ENCODE measurements around the gene MTO1. TPM values are rescaled to one million over a fixed set of nuclear protein-coding genes. Genes with fewer than 3 reads are reported as not detected.
"Not testable (repeated sequence)": the region's sequence is repeated elsewhere in the genome, so short reads cannot be mapped to it uniquely, and the experiment has no call there.

MTO1 gene
- total RNA-seq, 3 donors from 2014 or later: 30.4 to 35.8 (median 35.1) TPM

GRCh38 chr6:73476723-73477122, 15.2 kb downstream of the MTO1 start:
- peaks cover 6% of the 10 kb centered on the region for H3K4me1 Mint-ChIP-seq (ENCODE audit: low read depth)
- H3K4me3 Mint-ChIP-seq: no peak overlapping the region
- H3K27me3 Mint-ChIP-seq (ENCODE audit: low read depth): no peaks in the 10 kb centered on the region
- no peaks in the 10 kb centered on the region for H3K9me3 Mint-ChIP-seq
- H3K36me3 Mint-ChIP-seq (ENCODE audit: insufficient read depth): peaks cover 30% of the 10 kb centered on the region
- ATAC-seq: no peak
- DNase-seq: no peak

DNA sequence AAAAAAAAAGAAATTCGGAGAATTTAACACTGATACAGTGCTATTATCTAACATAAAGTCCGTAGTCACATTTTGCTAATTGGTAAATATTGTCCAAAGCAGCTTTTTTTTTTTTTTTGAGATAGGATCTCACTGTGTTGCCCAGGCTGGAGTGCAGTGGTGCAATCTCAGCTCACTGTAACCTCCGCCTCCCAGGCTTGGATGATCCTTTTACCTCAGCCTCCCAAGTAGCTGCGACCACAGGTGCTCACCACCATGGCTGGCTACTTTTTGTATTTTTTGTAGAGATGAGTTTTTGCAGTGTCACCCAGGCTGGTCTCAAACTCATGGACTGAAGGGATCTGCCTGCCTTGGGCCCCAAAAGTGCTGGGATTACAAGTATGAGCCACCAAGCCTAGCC, 15.9 kb downstream of the MTO1 start:
- ATAC-seq (no peak), DNase-seq (no peak)
- H3K9me3 Mint-ChIP-seq: no peaks in the 10 kb centered on the region
- peaks cover 27% of the 10 kb centered on the region for H3K36me3 Mint-ChIP-seq (ENCODE audit: insufficient read depth)
- no peak overlapping the region for H3K4me3 Mint-ChIP-seq
- no peaks in the 10 kb centered on the region for H3K27me3 Mint-ChIP-seq (ENCODE audit: low read depth)
- H3K4me1 Mint-ChIP-seq (ENCODE audit: low read depth): peaks cover under 1% of the 10 kb centered on the region

- peaks cover 36% of the 10 kb centered on the region for H3K36me3 Mint-ChIP-seq (ENCODE audit: insufficient read depth)
- H3K9me3 Mint-ChIP-seq: no peaks in the 10 kb centered on the region
- no peak overlapping the region for H3K4me3 Mint-ChIP-seq
- H3K4me1 Mint-ChIP-seq (ENCODE audit: low read depth): no peaks in the 10 kb centered on the region
- no peak for ATAC-seq
- H3K27me3 Mint-ChIP-seq (ENCODE audit: low read depth): no peaks in the 10 kb centered on the region
- no peak for DNase-seq
Measured at GRCh38 chr6:73481969-73482368, 20.4 kb downstream of the MTO1 start.

DNA sequence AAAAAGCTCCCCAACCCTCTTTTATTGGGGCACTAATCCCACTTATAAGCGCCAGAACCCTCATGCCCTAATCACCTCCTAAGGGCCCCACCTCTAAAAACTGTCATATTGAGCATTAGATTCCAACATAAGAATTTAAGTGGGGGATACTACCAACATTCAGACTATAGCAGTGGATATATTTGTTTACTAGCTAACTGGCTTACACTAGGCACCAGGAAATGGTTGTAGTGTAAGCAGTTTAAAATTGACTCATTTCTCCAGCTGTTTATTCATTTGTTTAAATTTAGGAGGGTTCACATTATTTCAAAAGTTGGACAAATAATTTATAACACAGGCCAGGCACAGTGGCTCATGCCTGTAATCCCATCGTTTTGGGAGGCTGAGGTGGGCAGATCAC, 22.9 kb downstream of the MTO1 start:
- no peaks in the 10 kb centered on the region for H3K27me3 Mint-ChIP-seq (ENCODE audit: low read depth)
- DNase-seq (no peak), ATAC-seq (no peak)
- H3K36me3 Mint-ChIP-seq (ENCODE audit: insufficient read depth): peaks cover 44% of the 10 kb centered on the region
- no peaks in the 10 kb centered on the region for H3K4me1 Mint-ChIP-seq (ENCODE audit: low read depth)
- no peaks in the 10 kb centered on the region for H3K9me3 Mint-ChIP-seq
- H3K4me3 Mint-ChIP-seq: no peak overlapping the region

DNA sequence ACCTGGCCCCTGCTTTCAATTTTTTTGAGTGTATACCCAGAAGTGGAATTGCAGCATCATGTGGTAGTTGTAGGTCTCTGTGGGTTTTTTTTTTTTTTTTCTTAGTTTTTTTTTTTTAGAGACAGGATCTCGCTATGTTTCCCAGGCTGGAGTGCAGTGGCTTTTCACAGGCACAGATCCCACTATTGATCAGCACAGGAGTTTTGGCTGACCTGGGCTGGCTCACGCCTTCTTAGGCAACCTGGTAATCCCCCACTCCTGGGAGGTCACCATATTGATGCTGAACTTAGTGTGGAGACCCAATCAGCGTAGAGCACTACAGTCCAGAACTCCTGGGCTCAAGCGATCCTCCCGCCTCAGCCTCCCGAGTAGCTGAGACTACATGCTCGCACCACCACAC, 25.9 kb downstream of the MTO1 start:
- Mint-ChIP-seq H3K27me3 (ENCODE audit: low read depth) (no peaks in the 10 kb centered on the region), H3K36me3 (ENCODE audit: insufficient read depth) (peaks cover 49% of the 10 kb centered on the region), H3K4me3 (no peak overlapping the region), H3K4me1 (ENCODE audit: low read depth) (no peaks in the 10 kb centered on the region), H3K9me3 (no peaks in the 10 kb centered on the region)
- ATAC-seq: no peak
- DNase-seq: no peak

DNA sequence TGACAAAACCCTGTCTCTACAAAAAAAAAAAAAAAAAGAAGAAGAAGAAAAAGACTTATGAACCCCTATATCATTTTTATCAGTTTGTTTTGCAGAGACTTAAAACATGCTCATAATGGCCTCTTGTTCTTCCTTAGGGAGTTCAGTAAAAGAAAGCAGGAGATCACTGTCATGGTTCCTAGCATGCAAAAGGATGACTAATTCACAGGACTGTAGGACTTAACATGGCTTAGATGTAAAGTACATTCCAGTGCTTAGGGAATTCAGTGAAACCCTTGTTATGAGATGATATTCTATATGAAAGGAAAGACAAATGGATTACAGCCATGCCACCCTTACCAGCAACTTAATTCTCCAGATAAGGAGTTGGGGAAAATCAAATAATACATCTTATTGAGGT, 29.8 kb downstream of the MTO1 start:
- Mint-ChIP-seq H3K27me3 (ENCODE audit: low read depth) (no peaks in the 10 kb centered on the region), H3K9me3 (no peaks in the 10 kb centered on the region), H3K4me1 (ENCODE audit: low read depth) (no peaks in the 10 kb centered on the region), H3K36me3 (ENCODE audit: insufficient read depth) (peaks cover 43% of the 10 kb centered on the region), H3K4me3 (no peak overlapping the region)
- ATAC-seq: no peak
- DNase-seq: no peak

DNA sequence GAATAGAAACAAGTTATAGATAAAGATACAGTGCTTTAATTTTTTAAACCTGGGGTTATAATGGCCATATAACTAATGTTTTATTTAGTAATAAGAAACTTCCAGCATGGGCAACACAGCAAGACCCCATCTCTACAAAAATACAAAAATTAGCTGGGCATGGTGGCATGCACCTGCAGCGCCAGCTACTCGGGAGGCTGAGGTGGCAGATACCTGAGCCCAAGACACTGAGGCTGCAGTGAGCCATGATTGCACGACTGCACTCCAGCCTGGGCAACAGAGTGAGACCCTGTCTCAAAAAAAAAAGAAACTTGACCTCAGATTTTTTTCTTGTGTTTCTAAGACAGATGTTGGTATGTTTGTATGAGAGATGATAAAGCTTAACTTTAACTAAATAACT, 36.4 kb downstream of the MTO1 start:
- DNase-seq (no peak), ATAC-seq (no peak)
- Mint-ChIP-seq H3K27me3 (ENCODE audit: low read depth) (no peaks in the 10 kb centered on the region), H3K9me3 (no peaks in the 10 kb centered on the region), H3K4me3 (no peak overlapping the region), H3K4me1 (ENCODE audit: low read depth) (no peaks in the 10 kb centered on the region), H3K36me3 (ENCODE audit: insufficient read depth) (peaks cover 18% of the 10 kb centered on the region)

- Mint-ChIP-seq H3K9me3 (no peaks in the 10 kb centered on the region), H3K27me3 (ENCODE audit: low read depth) (no peaks in the 10 kb centered on the region), H3K36me3 (ENCODE audit: insufficient read depth) (peaks cover 18% of the 10 kb centered on the region), H3K4me3 (no peak overlapping the region), H3K4me1 (ENCODE audit: low read depth) (no peaks in the 10 kb centered on the region)
- ATAC-seq (no peak), DNase-seq (no peak)
Measured at GRCh38 chr6:73503027-73503772, 41.7 kb downstream of the MTO1 start.

GRCh38 chr6:73504160-73504559, 42.6 kb downstream of the MTO1 start:
- H3K36me3 Mint-ChIP-seq (ENCODE audit: insufficient read depth): peaks cover 15% of the 10 kb centered on the region
- no peak for ATAC-seq
- no peaks in the 10 kb centered on the region for H3K9me3 Mint-ChIP-seq
- H3K27me3 Mint-ChIP-seq (ENCODE audit: low read depth): no peaks in the 10 kb centered on the region
- no peak overlapping the region for H3K4me3 Mint-ChIP-seq
- no peak for DNase-seq
- H3K4me1 Mint-ChIP-seq (ENCODE audit: low read depth): no peaks in the 10 kb centered on the region

DNA sequence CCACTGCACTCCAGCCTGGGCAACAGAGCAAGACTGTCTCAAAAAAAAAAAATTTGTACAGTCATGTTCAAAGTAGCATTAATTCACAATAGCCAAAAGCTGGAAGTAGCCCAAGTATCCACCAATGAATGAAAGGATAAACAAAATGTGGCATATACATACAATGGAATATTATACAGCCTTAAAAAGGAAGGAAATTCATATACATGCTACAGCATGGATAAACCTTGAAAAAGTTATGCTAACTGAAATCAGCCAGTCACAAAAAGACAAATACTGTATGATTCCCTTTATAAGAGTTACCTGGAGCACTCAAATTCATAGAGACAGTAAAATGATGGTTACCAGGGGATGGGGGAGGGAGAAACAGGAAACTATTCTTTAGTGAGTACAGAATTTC, 43.6 kb downstream of the MTO1 start:
- Mint-ChIP-seq H3K4me3 (no peak overlapping the region), H3K27me3 (ENCODE audit: low read depth) (no peaks in the 10 kb centered on the region), H3K36me3 (ENCODE audit: insufficient read depth) (peaks cover 13% of the 10 kb centered on the region), H3K4me1 (ENCODE audit: low read depth) (no peaks in the 10 kb centered on the region), H3K9me3 (no peaks in the 10 kb centered on the region)
- ATAC-seq (no peak), DNase-seq (no peak)

DNA sequence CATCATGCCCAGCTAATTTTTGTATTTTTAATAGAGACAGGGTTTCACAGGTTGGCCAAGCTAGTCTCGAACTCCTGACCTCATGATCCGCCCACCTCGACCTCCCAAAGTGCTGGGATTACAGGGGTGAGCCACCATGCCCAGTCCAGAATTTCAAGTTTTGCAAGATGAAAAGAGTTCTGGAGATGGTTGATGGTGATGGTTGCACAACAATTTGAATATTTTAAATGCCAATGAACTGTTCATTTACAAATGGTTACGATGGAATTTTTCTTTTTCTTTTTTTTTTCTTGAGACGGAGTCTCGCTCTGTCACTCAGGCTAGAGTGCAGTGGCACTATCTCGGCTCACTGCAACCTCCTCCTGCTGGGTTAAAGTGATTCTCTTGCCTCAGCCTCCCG, 44.2 kb downstream of the MTO1 start:
- not testable (repeated sequence) for H3K27me3 Mint-ChIP-seq (ENCODE audit: low read depth); H3K9me3 Mint-ChIP-seq; ATAC-seq; H3K4me3 Mint-ChIP-seq; H3K4me1 Mint-ChIP-seq (ENCODE audit: low read depth); DNase-seq
- H3K36me3 Mint-ChIP-seq (ENCODE audit: insufficient read depth): peaks cover 10% of the 10 kb centered on the region

- no peak for ATAC-seq
- Mint-ChIP-seq H3K9me3 (no peaks in the 10 kb centered on the region), H3K27me3 (ENCODE audit: low read depth) (no peaks in the 10 kb centered on the region), H3K36me3 (ENCODE audit: insufficient read depth) (peaks cover 10% of the 10 kb centered on the region), H3K4me3 (no peak overlapping the region), H3K4me1 (ENCODE audit: low read depth) (no peaks in the 10 kb centered on the region)
- DNase-seq: no peak
Measured at GRCh38 chr6:73506246-73506645, 44.7 kb downstream of the MTO1 start.

DNA sequence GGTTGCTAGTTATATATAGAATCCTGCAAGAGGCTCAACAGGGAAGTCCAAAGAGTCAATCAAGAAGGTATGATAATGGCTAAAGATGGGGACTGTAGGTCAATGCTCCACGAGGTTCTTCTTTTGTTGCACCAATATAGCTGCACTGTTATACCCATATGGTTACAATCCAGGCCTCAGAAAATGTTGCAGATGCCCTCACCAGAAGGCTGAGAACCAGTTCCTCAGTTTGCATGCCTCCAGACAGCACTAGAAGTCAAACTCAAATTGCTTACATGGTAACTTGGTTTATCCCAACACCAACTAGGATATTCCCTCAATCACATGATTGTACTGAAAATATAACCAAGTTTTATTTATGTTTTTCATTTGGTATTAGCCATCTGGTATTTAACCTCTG, 47.2 kb downstream of the MTO1 start:
- DNase-seq (no peak), ATAC-seq (no peak)
- Mint-ChIP-seq H3K27me3 (ENCODE audit: low read depth) (no peaks in the 10 kb centered on the region), H3K36me3 (ENCODE audit: insufficient read depth) (peaks cover 6% of the 10 kb centered on the region), H3K4me3 (no peak overlapping the region), H3K4me1 (ENCODE audit: low read depth) (no peaks in the 10 kb centered on the region), H3K9me3 (no peaks in the 10 kb centered on the region)

DNA sequence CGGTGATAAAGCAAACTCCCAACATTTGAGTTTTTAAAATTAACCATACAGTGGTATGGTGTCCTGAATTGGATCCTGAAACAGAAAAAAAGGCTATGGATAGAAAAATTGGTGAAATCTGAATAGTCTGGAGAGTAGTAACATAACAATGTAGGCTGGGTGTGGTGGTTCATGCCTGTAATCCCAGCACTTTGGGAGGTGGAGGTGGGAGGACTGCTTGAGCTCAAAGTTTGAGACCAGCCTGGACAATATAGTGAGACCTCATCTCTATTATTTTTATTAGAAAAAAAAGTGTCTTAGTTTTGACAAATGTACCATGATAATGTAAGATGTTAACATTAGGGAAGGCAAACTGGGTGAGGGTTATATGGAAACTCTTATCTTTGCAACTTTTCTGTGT, 48.3 kb downstream of the MTO1 start:
- DNase-seq (no peak), ATAC-seq (no peak)
- H3K9me3 Mint-ChIP-seq: no peaks in the 10 kb centered on the region
- H3K4me3 Mint-ChIP-seq: no peak overlapping the region
- peaks cover 3% of the 10 kb centered on the region for H3K36me3 Mint-ChIP-seq (ENCODE audit: insufficient read depth)
- no peaks in the 10 kb centered on the region for H3K27me3 Mint-ChIP-seq (ENCODE audit: low read depth)
- peaks cover 1% of the 10 kb centered on the region for H3K4me1 Mint-ChIP-seq (ENCODE audit: low read depth)

GRCh38 chr6:73511796-73512195, 50.3 kb downstream of the MTO1 start:
- H3K27me3 Mint-ChIP-seq (ENCODE audit: low read depth): no peaks in the 10 kb centered on the region
- no peaks in the 10 kb centered on the region for H3K9me3 Mint-ChIP-seq
- peaks cover 14% of the 10 kb centered on the region for H3K4me1 Mint-ChIP-seq (ENCODE audit: low read depth)
- peaks cover 22% of the 10 kb centered on the region for H3K36me3 Mint-ChIP-seq (ENCODE audit: insufficient read depth)
- no peak for DNase-seq
- no peak overlapping the region for H3K4me3 Mint-ChIP-seq
- ATAC-seq: no peak

DNA sequence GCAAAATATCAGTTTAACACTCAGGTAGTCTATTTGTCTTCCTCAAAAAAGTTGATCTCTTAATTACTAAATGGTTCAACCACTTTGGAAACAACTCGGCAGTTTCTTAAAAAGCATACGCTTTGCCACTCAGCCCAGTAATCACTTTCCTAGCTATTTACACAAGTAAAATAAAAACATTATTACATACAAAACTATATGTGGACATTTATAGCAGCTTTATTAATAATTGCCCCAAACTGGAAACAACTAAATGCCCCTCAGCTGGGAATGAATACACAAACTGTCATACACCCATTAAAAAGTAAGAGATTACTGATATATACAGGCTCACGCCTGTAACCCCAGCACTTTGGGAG, 51.9 kb downstream of the MTO1 start:
- peaks cover 35% of the 10 kb centered on the region for H3K36me3 Mint-ChIP-seq (ENCODE audit: insufficient read depth)
- H3K27me3 Mint-ChIP-seq (ENCODE audit: low read depth): no peaks in the 10 kb centered on the region
- ATAC-seq (peak; percentile 8 to 16), DNase-seq (no peak)
- no peaks in the 10 kb centered on the region for H3K9me3 Mint-ChIP-seq
- peak overlapping the region; percentile 0 for H3K4me3 Mint-ChIP-seq
- H3K4me1 Mint-ChIP-seq (ENCODE audit: low read depth): peaks cover 22% of the 10 kb centered on the region
